GM23338 (cell line): ENCODE results near the gene DEPDC1. TPM values are rescaled to one million over a fixed set of nuclear protein-coding genes. Genes with fewer than 3 reads are reported as not detected.

Source experiments
- ATAC-seq: fragments of 200-7000 bp; cut with Tn5 transposase; 3 replicates; pipeline ENCODE4 v1.9.1; 2020
- DNase-seq: peaks from one replicate; pipeline ENCODE4 v3.0.0-alpha.2; 2015; ENCODE audit warnings: low spot score
- H2AFZ ChIP-seq: fragments of 200-600 bp; sonication (generic); 2 replicates; pipeline ENCODE4 v1.8.0; 2016; ENCODE audit warnings: antibody characterized with exemption, mild to moderate bottlenecking, moderate library complexity
- H3F3A ChIP-seq: fragments of 200-600 bp; sonication (generic); replicated peaks from 2 replicates; pipeline ENCODE4 v1.8.0; 2017; ENCODE audit warnings: antibody characterized with exemption, mixed run types, low read depth
- H3K27ac ChIP-seq: fragments of 200-600 bp; sonication (generic); 2 replicates; pipeline ENCODE4 v1.6.1; 2016; ENCODE audit warnings: low read depth
- H3K27me3 ChIP-seq: fragments of 200-600 bp; sonication (generic); 2 replicates; pipeline ENCODE4 v1.8.0; 2016; ENCODE audit warnings: mild to moderate bottlenecking, mixed run types, moderate library complexity; ENCODE audit not compliant: insufficient read depth
- H3K36me3 ChIP-seq: fragments of 200-600 bp; sonication (generic); 2 replicates; pipeline ENCODE4 v1.8.0; 2016; ENCODE audit warnings: mild to moderate bottlenecking; ENCODE audit not compliant: insufficient read depth
- H3K4me1 ChIP-seq: fragments of 200-600 bp; sonication (generic); 2 replicates; pipeline ENCODE4 v1.8.0; 2016; ENCODE audit warnings: mild to moderate bottlenecking, moderate library complexity; ENCODE audit not compliant: insufficient read depth
- H3K4me2 ChIP-seq: fragments of 200-600 bp; sonication (generic); 2 replicates; pipeline ENCODE4 v1.7.1; 2017; ENCODE audit warnings: mixed run types
- H3K4me3 ChIP-seq: fragments of 200-600 bp; sonication (generic); 2 replicates; pipeline ENCODE4 v1.6.1; 2016; ENCODE audit warnings: mixed run types
- H3K79me2 ChIP-seq: fragments of 200-600 bp; sonication (generic); replicated peaks from 2 replicates; pipeline ENCODE4 v1.8.0; 2017; ENCODE audit warnings: mild to moderate bottlenecking; ENCODE audit not compliant: insufficient read depth
- H3K9me2 ChIP-seq: fragments of 200-600 bp; sonication (generic); 2 replicates; pipeline ENCODE4 v1.8.0; 2017; ENCODE audit not compliant: insufficient read depth
- H4K20me1 ChIP-seq: fragments of 200-600 bp; sonication (generic); replicated peaks from 2 replicates; pipeline ENCODE4 v1.8.0; 2017; ENCODE audit warnings: mild to moderate bottlenecking; ENCODE audit not compliant: insufficient read depth
- H3K27ac Mint-ChIP-seq: 2 replicates; pipeline ENCODE4 v1.8.0; 2020; ENCODE audit warnings: inconsistent platforms, mild to moderate bottlenecking, moderate library complexity, mixed read lengths
- H3K27me3 Mint-ChIP-seq: 3 replicates; pipeline ENCODE4 v1.8.0; 2022; ENCODE audit warnings: low read depth, mild to moderate bottlenecking, moderate library complexity, mixed read lengths, inconsistent platforms; ENCODE audit not compliant: insufficient read depth, poor library complexity
- H3K36me3 Mint-ChIP-seq: 3 replicates; pipeline ENCODE4 v1.8.0; 2021; ENCODE audit warnings: low read depth, mild to moderate bottlenecking, inconsistent platforms, moderate library complexity, mixed read lengths
- H3K4me1 Mint-ChIP-seq: 3 replicates; pipeline ENCODE4 v1.8.0; 2020; ENCODE audit warnings: mild to moderate bottlenecking, inconsistent platforms, mixed read lengths
- H3K4me3 Mint-ChIP-seq: 3 replicates; pipeline ENCODE4 v1.8.0; 2021; ENCODE audit warnings: moderate library complexity, mild to moderate bottlenecking, inconsistent platforms, mixed read lengths
- H3K9me3 Mint-ChIP-seq: 3 replicates; pipeline ENCODE4 v1.8.0; 2020; ENCODE audit warnings: moderate library complexity, mild to moderate bottlenecking, inconsistent platforms, mixed read lengths
- CREB1 ChIP-seq: fragments of 250-450 bp; sonication (Bioruptor Pico); IDR thresholded peaks from 2 replicates; pipeline ENCODE4 v1.5.0; 2020; ENCODE audit warnings: low read depth, mild to moderate bottlenecking, moderate library complexity
- CTCF ChIP-seq, 2 experiments: fragments of 200-600 bp in 1 of 2; sonication (generic) in 1 of 2; conservative IDR thresholded peaks; 2 replicates each; pipeline versions ENCODE4 v1.5.1 to v1.6.1; 2016 to 2017; ENCODE audit warnings: antibody characterized with exemption in 2 of 2, low read depth in 2 of 2, mild to moderate bottlenecking in 2 of 2, moderate library complexity in 1 of 2
- ETS1 ChIP-seq: IDR thresholded peaks from 2 replicates; pipeline ENCODE4 v1.6.1; 2016; ENCODE audit warnings: antibody characterized with exemption
- EZH2 ChIP-seq: fragments of 200-600 bp; sonication (generic); IDR thresholded peaks from one replicate; pipeline ENCODE4 v1.8.0; 2017; ENCODE audit warnings: antibody characterized with exemption, mild to moderate bottlenecking, low read depth; ENCODE audit not compliant: unreplicated experiment
- EZH2phosphoT487 ChIP-seq: fragments of 200-600 bp; sonication (generic); IDR thresholded peaks from one replicate; pipeline ENCODE4 v1.8.1; 2018; ENCODE audit warnings: antibody characterized with exemption; ENCODE audit not compliant: unreplicated experiment
- JUNB ChIP-seq: IDR thresholded peaks from one replicate; pipeline ENCODE4 v1.6.1; 2016; ENCODE audit warnings: antibody characterized with exemption; ENCODE audit not compliant: unreplicated experiment
- NANOG ChIP-seq: IDR thresholded peaks from 2 replicates; pipeline ENCODE4 v1.6.1; 2016; ENCODE audit warnings: antibody characterized with exemption, borderline replicate concordance
- POLR2AphosphoS5 ChIP-seq: IDR thresholded peaks from 2 replicates; pipeline ENCODE4 v1.6.1; 2016; ENCODE audit warnings: antibody characterized with exemption, low read depth
- REST ChIP-seq: IDR thresholded peaks from one replicate; pipeline ENCODE4 v1.6.1; 2018; ENCODE audit warnings: antibody characterized with exemption; ENCODE audit not compliant: unreplicated experiment
- STAT1 ChIP-seq: IDR thresholded peaks from one replicate; pipeline ENCODE4 v1.6.1; 2016; ENCODE audit warnings: antibody characterized with exemption; ENCODE audit not compliant: unreplicated experiment
- ZNF114 ChIP-seq: fragments of 250-450 bp; sonication (Bioruptor Pico); IDR thresholded peaks from 2 replicates; pipeline ENCODE4 v1.5.0; 2020; ENCODE audit warnings: mild to moderate bottlenecking, moderate library complexity
- ZNF331 ChIP-seq: fragments of 250-450 bp; sonication (Bioruptor Pico); IDR thresholded peaks from 2 replicates; pipeline ENCODE4 v1.5.0; 2020; ENCODE audit warnings: low read depth, mild to moderate bottlenecking, moderate library complexity
- ZNF462 ChIP-seq: fragments of 250-450 bp; sonication (Bioruptor Pico); IDR thresholded peaks from 2 replicates; pipeline ENCODE4 v1.5.0; 2020; ENCODE audit warnings: mild to moderate bottlenecking, moderate library complexity
- polyA plus RNA-seq: library from polyadenylated mRNA; unstranded; fragments of >200 nt; fragmentation: Nextera tagmentation; extraction: Ambion mirVana; gene quantifications from 2 replicates; pipeline ENCODE4 v1.2.1, GENCODE V29; 2016
- total RNA-seq: library from RNA; depleted of rRNA; stranded (reverse); fragments of >200 nt; shearing (Covaris generic); gene quantifications from 2 replicates; pipeline ENCODE4 v1.2.3, GENCODE V29; 2014

DEPDC1 gene
- total and polyA plus RNA-seq, 2 experiments from 2014 or later = 30.0 to 42.9 TPM

GRCh38 chr1:68493193-68493592 lies 3.7 kb downstream of the DEPDC1 start:
- Histone ChIP-seq H2AFZ (no peak overlapping the region), H3K27me3 (no peaks in the 10 kb centered on the region), H3K27ac (no peak overlapping the region), H3K4me2 (no peak overlapping the region), H3K4me1 (peaks cover 11% of the 10 kb centered on the region), H3F3A (no peaks in the 10 kb centered on the region), H3K4me3 (no peak overlapping the region), H3K36me3 (peaks cover 33% of the 10 kb centered on the region), H3K79me2 (peaks cover 65% of the 10 kb centered on the region), H4K20me1 (no peaks in the 10 kb centered on the region), H3K9me2 (no peaks in the 10 kb centered on the region)
- peaks cover 2% of the 10 kb centered on the region for H3K27me3 Mint-ChIP-seq
- H3K27ac Mint-ChIP-seq = no peak overlapping the region
- DNase-seq (no peak), ATAC-seq (no peak)
- no peak for TF ChIP-seq NANOG
- no peak for TF ChIP-seq CREB1 (CRISPR knock-in tag)
- no peak for TF ChIP-seq STAT1
- TF ChIP-seq REST = no peak
- no peak for TF ChIP-seq ETS1
- no peak for TF ChIP-seq EZH2phosphoT487
- TF ChIP-seq EZH2 = no peak
- no peak for TF ChIP-seq POLR2AphosphoS5
- no peak for TF ChIP-seq ZNF114 (CRISPR knock-in tag)
- TF ChIP-seq ZNF331 (CRISPR knock-in tag) = no peak
- no peak for TF ChIP-seq ZNF462 (CRISPR knock-in tag)
- no peak for TF ChIP-seq JUNB
- no peak for TF ChIP-seq CTCF (conservative IDR thresholded peaks at IDR 0.05; ENCODE audit: low read depth in 2 of 2)
- no peak overlapping the region for H3K4me3 Mint-ChIP-seq
- peaks cover 40% of the 10 kb centered on the region for H3K36me3 Mint-ChIP-seq
- H3K9me3 Mint-ChIP-seq = no peaks in the 10 kb centered on the region
- peaks cover 24% of the 10 kb centered on the region for H3K4me1 Mint-ChIP-seq
